ELR (cell line): Measurements from ENCODE around the gene CEACAM16.
"Not testable (repeated sequence)": the region's sequence is repeated elsewhere in the genome, so short reads cannot be mapped to it uniquely, and the experiment has no call there.

Experiments
- DNase-seq: peaks from one replicate; pipeline ENCODE4 v3.0.0-alpha.2; 2015; ENCODE audit warnings: low read depth

The CEACAM16 gene

DNA sequence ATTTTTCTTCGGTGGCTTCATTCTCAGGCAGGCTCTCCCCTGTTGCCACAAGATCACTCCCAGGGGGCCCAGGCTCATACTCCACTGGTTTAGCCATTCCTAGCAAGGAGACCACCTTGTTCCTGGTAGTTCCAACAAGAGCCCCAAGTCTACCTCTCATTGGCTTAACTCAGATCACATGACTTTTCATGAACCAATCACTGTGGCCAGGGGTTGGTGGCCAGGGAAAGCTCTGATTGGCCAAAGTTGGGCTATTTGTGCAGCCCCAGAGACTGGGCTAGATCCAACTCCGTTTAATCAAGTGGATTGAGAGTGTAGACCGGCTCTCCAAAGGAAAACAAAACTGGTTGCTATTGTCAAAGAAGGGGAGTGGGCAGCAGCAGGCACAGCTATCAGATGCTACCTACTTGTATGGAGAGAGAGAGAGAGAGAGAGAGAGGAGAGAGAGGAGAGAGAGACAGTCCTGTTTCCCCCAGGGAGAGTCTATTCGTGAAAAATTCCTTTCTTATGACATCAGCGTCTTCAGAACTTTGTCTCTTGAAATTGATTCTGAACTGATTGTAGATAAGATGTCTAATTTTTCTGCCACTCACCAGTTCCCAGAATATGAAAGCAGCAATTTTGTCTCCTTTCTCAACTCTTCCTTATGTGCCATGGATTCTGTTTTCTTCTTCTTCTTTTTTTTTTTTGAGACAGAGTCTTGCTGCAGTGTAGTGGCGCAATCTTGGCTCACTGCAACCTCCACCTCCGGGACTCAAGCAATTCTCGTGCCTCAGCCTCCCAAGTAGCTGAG is 21.7 kb upstream of the CEACAM16 start:
- peak; percentile 83 for DNase-seq

DNA sequence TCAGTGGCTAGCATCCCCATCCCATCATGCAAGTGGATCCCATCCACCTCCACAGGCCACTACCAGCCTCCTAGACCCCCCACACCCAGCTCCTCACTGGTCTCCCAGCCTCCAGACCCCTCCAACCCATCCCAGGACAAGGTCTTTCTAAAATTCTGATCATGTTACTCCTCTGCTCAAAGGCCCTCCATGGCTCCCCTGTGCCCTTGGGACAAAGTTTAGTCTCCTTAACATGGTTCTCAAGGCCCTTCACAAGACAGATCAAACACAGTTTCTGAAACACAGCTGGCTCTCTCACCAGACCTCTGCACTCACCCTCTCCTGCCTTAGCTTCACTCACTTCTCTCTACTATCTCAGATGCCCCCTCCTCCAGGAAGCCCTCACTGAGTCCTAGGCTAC is 18.4 kb upstream of the CEACAM16 start:
- DNase-seq = no peak

DNA sequence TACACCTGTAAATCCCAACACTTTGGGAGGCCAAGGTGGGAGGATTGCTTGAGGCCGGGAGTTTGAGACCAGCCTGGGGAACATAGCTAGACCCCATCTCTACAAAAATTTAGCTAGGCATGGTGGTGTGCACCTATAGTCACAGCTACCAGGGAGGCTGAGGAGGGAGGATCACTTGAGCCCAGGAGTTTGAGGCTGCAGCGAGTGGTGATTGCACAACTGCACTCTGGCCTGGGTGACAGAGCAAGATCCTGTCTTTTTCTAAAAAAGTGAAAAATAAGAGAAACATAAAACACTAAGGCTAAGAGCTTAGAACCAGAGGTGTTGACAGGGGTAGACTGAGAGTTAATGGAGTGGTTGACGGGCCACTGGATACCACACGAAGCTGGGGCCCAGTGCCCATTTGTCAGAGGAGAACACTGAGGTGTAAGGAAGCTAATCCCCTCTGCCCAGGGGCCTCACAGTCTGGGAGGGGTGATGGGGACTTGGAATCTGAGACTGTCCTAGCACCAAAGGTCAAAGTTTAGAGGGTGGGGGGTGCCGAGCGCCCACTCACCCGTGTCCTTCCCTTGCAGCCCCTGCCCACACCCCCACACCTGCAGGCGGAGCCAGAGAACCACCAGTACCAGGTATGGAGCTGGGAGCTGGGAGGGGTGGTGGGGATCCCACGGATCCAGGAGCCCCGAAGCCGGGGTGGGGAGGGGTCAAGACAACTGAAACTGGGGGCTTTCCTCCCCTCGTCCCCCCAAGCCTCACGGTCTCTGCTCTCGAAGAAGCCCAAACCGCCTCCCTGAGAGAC is 16.8 kb upstream of the CEACAM16 start:
- no peak for DNase-seq

DNA sequence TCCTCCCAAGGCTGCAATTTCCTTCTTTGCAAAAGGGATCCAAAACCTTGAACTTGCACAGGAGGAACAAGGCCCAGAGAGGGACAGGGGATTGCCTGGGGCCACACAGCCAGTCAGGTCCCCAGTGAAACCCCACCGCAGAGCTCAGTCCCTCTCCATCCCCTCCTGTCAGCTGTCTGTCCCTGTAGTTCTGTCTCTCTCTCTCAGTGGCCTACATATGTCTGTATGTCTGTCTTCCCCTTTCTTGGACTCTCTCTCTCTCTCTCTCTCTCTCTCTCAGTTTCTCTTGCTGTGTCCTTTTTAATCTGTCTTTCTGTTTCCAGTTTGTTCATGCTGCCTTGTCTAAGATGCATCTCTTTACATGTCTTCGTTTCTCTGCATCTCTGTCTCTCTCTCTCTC is 16.1 kb upstream of the CEACAM16 start:
- DNase-seq = no peak

DNA sequence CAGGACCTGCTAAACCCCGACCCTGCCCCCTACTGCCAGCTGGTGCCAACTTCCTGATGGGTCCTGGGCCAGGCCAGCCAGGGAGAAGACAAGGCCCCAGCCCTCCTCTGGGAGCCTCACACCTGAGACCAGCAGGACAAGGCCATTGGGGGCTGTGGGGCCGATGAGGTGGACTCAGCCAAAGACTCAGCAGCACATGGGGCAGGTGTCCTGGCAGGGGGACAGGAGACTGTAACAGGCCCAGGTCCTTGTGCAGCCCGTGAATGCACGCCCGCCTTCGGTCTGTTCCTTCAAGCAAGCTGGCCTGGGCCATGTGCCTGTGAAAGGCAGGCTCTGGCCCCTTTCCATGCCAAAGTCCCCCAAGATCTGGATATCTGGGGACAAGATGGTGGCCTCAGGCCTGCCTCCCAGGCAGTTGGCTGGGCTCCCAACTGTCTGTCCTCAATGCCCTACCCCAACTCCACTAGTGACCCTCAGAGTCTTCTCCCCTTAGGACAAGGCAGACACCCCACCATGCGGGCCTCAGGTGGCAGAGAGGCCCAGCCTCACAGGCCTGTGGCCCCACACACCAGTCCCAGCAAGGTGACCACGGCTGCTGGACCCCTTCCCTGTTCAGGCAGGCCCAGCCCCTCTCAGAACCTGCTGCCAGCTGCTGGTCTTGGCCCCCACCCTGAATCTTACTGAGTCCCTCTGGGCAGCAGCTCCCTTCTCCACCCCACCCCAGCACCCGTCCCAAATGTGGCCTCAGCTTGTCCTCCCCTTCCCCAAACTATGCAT is 15.3 kb upstream of the CEACAM16 start:
- no peak for DNase-seq

DNA sequence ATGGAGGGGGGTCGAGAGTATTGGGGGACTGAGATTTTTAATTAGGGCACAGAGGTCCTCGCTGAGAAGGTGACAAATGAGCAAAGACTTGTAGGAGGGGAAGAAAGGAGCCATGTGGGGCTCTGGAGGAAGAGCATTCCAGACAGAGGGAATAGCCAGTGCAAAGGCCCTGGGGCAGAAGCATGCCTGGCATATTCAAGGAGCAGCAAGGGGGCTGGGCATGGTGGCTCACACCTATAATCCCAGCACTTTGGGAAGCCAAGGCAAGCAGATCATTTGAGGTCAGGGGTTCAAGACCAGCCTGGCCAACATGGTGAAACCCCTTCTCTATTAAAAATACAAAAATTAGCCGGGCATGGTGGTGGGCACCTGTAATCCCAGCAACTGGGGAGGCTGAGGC is 14.6 kb upstream of the CEACAM16 start:
- not testable (repeated sequence) for DNase-seq

DNA sequence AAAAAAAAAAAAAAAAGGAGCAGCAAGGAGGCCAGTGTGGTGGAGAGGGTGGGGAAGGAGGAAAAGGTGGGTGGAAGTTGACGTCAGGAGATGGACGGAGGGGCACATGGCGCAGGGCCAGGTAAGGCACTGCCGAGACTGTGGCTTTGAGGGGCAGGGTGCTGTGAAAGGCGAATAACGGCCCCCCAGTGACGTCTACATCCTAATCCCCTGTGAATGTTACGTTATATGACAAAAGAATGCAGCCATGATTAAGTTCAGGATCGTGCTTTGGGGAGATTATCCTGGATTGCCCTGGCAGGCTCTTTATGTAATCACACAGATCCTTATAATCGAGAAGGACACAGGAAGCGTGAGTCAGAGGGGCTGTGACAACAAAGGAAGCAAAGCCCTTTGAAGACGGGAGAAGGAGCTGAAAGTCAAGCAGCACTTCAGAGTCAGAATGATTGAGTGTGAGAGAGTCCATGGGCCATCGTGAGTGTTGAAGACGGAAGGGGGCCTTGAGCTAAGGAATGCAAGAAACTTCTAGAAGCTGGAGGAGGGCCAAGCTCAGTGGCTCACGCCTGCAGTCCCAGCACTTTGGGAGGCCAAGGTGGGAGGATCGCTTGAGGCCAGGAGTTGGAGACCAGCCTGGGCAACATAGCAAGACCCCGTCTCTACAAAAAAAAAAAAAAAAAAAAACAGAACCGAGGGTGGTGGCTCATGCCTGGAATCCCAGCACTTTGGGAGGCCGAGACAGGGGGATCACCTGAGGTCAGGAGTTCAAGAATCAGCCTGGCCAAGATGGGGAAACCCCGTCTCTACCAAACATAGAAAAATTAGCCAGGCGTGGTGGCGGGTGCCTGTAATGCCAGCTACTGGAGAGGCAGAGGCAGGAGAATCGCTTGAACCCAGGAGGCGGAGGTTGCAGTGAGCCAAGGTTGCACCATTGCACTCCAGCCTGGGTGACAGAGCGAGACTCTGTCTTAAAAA is 13.8 kb upstream of the CEACAM16 start:
- DNase-seq = peak; percentile 92

DNA sequence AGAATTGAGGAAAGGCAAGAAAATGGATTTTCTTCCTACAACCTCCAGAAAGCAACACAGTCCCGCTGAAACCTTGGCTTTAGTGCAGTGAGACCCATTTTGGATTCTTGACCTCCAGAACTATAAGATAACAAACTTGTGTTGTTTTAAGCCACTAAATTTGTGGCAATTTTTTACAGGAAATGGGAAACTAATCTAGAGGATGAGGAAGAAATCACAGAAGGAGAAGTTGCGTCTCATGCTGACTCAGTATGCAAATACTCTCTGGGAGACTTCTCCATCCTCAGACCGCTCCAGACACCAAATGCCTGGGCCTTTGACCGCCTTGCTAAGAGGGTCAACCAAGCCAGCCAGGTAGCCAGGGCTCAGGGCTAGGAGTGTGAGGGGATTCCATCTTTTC is 13.1 kb upstream of the CEACAM16 start:
- peak; percentile 77 for DNase-seq

DNA sequence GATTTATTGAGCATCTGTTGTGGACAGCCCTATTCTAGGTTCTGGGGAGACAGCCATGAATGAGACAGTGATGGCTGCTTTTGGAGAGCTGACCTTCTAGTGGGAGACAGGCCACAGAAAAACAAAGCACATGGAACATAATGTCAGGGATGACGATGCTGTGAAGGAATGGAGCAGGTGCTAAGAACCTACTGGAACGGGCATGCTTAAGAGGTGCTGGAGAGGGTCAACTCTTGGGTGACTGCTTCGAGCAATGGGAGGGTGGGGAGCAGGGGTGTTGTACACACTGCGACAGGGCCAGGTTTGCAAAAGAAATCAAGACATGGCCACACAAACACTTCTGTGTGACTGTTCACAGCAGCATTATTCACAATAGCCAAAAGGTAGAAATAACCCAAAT is 12.1 kb upstream of the CEACAM16 start:
- no peak for DNase-seq

DNA sequence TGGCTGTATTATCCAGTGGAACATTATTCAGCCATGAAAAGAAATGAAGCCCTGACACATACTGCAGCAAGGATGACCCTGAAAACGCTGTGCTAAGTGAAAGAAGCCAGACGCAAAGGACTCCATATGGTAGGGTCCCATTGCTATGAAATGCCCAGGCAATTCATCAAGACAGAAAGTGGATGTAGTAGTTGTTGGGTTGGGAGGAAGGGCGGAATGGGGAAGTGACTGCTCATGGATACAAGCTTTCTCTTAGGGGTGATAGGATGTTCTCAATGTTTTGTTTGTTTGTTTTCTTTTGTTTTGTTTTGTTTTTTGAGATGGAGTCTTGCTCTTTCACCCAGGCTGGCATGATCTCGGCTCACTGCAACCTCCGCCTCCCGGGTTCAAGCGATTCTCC is 11.1 kb upstream of the CEACAM16 start:
- DNase-seq = no peak

DNA sequence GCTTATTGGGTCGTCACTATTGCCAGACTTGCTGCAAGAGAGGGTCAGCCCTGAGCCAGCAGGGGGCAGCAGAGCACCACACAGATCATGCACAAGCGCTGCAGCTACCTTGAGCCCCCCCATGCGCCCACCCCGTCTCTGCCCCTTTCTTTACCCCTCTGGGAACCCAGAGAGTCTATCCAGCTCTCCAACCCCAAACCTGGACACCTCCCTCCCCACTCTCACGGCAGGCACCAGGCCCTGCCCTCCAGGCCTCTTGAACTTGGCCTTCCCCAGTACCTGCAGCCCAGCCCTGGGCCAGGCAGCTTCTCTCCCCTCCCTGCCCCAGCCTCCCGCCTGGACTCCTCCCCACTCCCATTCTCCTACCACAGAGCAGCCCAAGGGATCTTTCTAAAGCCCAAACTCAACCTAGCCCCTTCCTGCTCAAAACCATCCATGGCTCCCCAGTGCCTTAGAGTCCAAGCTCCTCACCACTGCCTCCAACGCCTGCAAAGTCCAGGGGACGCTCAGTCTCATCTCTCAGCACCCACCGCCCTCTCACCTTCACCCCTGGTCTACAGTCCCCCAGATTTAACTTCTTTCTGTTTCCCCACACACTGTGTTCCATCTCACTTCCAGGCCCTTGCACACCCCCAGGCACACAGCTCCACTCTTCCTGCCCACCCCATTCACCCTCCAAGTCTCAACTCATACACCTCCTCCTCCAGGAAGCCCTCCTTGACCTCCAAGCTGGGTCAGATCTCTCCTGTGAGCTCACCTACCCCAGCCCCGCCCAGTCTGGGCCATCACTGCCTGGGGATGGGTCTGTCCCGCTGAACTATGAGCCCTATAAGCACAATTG is 9.4 kb upstream of the CEACAM16 start:
- peak; percentile 66 for DNase-seq

DNA sequence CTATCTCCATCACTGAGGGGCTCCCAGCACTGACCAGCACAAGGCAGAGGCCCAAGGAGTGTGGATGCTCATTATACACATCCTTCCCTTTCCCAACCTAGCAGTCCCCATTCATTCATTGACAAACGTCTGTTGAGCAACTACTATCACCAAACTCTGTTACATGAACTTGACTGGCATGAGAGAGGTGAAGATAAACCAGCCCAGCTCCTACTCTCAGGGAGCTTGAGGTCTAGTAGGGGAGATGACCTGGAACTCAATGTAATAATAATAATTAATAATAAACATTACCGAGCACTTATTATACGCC is 8.9 kb upstream of the CEACAM16 start:
- DNase-seq = no peak

DNA sequence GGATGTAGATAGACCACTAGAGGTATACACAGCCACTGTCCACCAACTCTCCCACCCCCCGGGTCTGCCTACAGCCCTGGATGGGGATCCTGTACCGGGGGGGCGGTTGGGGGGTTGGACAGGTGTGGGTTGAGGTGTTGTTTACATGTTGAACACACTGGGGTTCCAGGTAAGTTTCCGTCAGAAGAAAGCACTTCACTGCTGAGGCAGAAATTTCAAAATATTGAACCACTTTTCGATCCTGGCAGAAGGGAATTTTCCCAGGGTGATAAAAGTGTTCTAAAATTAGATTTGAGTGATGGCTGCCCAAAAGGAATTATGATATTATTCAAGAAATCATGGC is 6.6 kb upstream of the CEACAM16 start:
- no peak for DNase-seq

DNA sequence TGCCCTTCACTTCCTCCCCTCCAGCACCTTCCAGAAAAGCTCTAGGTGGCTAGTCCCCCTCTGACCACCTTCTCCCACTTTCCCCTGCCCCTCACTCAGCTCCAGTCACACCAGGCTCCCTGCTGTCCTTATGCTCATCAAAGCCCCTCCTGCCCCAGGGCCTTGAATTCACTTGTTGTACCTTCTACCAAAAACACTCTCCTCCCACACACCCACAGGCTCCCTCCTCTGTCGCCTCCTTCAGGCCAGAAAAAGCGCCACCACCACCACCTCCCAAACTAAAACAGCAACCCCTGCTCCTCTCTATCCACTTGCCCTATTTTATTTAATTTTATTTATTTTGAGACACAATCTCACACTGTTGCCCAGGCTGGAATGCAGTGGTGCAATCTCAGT is 4.8 kb upstream of the CEACAM16 start:
- peak; percentile 24 for DNase-seq

DNA sequence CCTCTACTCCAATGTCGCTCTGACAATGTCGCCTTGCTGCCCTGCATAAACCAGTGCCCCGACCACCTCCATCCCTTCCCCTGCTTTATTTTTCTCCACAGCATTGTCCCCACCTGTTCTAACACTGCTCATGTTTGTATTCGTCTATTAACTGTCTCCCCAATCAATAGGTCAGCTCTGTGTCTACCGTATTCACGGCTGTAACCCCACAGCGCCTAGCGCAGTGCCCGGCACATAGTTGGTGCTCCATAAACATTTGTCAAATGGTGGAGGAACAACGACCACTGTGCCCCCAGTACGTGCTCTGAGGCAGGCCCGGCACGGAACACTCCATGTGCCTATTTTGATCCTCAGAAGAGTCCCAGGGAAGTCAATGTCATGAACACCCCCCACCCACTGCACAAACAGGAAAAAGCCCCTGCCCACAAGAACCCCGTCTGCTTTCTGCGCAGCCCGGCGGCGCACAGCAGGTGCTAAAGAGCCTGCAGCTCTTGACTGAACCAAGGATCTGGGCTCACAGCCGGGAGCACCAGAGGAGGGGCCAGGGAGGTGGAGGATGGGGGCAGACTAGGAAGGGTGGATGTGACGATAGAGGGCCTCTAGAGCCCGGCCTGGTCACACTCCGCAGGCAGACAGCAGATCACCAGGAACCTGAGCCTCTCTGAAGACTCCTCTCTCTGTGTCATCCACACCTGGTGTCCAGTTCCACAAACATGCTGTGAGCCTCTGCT is 1.8 kb upstream of the CEACAM16 start:
- DNase-seq = no peak

DNA sequence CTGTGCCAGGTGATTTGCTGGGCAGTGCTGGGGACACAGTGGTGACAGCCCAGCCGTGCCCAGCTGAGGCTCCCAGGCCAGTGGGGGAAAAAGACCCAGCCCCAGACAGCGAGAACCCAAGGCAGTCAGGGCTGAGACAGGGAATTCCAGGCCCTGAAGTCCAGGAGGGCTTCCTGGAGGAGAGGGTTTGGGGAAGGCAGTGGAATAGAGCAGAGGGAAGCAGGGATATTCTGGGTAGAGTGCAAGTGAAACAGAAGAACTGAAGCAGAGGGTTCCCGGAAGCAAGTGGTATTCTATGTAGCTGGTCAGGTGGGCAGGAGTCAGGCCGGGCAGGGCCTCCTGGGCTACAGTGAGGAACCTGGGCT is 1.3 kb upstream of the CEACAM16 start:
- DNase-seq = no peak

DNA sequence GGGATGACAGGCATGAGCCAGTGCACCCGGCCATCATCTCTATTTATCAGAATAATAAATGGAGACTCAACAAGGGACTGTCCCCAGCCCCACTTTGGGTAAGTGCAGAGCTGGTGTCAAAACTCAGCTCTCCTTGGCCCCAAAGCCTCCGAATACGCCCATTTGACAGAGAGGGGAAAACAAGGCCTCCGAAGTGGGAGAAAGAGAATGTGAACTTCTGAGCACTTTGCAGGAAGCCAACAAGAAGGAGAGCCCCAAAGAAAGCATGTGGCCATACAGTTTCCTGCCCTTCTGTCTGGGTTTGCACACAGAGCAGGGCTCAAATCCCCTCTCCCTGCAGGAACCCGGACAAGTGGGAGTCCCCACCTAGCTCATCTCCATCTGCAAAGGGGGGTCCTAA is 1.6 kb downstream of the CEACAM16 start:
- no peak for DNase-seq

DNA sequence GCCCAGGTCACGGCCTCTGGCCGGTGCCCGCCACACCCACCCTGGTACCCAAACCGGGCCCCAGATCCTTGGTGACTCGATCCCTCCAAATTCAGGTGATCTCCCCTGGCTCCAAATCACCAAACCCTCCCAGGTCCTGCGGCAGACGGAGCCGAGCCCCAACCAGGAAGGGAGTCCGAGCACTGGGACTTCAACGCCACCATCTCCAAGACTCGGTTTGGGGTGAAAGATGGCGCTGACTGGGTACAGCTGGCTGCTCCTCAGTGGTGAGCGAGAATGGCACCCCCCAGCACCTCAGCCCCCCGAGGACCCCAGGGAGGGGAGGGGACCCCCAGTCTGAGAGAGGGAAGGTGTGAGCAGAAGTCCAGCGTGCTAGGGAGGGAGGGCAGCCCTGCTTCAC is 2.3 kb downstream of the CEACAM16 start:
- DNase-seq = no peak

DNA sequence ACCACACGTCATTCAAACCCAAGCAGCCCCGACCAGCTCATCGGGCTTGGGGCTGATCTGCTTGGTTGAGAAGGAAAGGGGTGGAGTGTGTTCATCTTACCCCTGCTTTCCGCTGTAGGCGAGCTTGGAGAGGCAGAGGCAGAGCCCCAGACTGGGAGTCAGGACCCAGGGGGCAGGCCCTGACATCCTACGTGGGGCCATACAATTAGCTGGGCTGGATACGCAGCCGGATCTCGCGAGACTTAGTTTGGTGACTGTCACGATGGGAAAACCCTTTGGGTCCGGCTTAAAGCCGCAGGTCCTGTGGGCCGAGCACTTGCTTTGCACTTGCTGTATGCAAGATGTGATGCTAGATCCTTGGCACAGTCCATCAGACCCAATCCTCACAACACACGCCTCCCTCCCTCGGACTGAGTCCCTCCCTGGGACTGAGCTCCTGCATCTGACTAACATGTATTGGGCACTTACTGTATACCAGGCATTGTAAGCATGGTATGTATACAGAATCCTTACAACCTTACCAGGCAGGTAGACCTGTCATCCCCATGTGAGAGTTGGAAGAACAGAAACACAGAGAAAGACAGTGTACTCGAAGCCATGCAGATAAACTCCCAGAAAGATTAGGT is 3.7 kb downstream of the CEACAM16 start:
- no peak for DNase-seq
